CD4-positive, alpha-beta T cell treated with Interferon alpha-2 for 1 hour (primary cell): ENCODE measurements around the gene RDH16.
"Not testable (repeated sequence)": the region's sequence is repeated elsewhere in the genome, so short reads cannot be mapped to it uniquely, and the experiment has no call there.

Experiments
- DNase-seq, 2 donors: peaks; one replicate each; pipeline ENCODE4 v3.0.0-alpha.2; 2020 to 2022

Gene RDH16

GRCh38 chr12:56916296-56916995 is 41.0 kb downstream of the RDH16 start:
- DNase-seq = no peak

DNA sequence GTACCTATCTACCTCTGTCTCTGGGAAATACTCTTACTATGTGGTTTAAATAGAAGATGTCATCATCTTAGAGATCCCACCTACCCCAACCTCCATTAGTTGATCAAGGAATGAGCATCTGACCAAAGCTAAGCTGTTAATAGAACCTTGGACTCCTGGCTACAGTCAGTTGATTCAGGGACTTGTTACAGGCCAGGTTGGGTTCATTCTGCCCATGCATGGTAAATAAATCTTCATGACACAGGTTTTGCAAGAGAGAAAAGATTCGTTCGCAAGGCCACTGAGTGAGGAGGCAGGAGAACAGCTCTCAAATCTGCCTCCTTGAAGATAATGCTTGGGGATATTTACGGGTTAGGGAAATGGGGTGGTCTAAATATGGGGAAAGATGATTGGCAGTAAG is 42.7 kb downstream of the RDH16 start:
- DNase-seq = no peak

GRCh38 chr12:56914256-56914655 is 43.2 kb downstream of the RDH16 start:
- no peak for DNase-seq

DNA sequence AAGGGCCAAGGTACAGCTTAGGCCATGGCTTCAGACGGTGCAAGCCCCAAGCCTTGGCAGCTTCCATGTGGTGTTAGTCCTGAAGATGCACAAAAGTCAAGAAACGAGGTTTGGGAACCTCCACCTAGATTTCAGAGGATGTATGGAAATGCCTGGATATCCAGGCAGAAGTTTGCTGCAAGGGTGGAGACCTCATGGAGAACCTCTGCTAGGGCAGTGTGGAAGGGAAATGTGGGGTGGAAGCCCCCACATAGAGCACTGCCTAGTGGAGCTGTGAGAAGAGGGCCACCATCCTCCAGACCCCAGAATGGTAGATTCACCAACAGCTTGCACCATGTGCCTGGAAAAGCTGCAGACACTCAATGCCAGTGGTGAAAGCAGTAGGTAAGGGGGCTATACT is 48.0 kb downstream of the RDH16 start:
- DNase-seq = not testable (repeated sequence)

GRCh38 chr12:56908136-56908535 is 49.3 kb downstream of the RDH16 start:
- DNase-seq = no peak

GRCh38 chr12:56905852-56906251 is 51.6 kb downstream of the RDH16 start:
- DNase-seq = no peak

GRCh38 chr12:56903374-56903773 is 54.0 kb downstream of the RDH16 start:
- DNase-seq = no peak
